Superior temporal gyrus (tissue), 1 donor: Measurements from ENCODE around the gene C1QTNF5.

ENCODE experiments used
- DNase-seq: peaks from one replicate; pipeline ENCODE4 v3.0.0-alpha.2; 2016; ENCODE audit errors: extremely low spot score

The C1QTNF5 gene

DNA sequence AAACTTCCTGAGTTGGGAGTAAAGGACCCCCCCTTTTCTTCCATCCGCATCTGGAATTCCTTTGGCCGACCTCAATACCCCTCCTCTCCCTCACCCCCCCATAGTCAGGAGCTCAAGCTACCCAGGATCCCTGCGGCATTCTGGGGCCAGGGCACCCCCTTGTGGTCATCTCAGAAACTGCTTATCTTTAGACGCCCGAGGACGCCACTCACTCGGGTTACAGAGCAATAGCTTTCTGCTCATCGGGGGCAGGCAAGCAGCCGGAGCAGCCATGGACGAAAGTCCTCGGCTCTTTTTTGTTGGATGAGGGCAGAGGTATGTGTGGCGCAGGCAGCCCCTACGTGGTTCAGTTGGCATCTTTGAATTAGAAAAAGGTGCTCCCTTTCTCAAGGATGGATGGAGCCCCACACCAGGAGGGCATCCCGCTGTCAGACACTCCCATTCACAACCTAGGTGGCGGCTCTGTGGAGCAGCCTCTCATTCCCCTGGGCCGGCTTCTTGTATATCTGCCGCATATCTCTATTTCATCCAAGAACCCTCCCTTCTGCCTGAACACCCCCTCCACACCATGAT, 2.3 kb downstream of the C1QTNF5 start:
- peak; percentile 93 for DNase-seq

GRCh38 chr11:119337581-119338317, 2.9 kb downstream of the C1QTNF5 start:
- DNase-seq, result no peak

GRCh38 chr11:119336744-119337469, 3.8 kb downstream of the C1QTNF5 start:
- DNase-seq, result no peak

DNA sequence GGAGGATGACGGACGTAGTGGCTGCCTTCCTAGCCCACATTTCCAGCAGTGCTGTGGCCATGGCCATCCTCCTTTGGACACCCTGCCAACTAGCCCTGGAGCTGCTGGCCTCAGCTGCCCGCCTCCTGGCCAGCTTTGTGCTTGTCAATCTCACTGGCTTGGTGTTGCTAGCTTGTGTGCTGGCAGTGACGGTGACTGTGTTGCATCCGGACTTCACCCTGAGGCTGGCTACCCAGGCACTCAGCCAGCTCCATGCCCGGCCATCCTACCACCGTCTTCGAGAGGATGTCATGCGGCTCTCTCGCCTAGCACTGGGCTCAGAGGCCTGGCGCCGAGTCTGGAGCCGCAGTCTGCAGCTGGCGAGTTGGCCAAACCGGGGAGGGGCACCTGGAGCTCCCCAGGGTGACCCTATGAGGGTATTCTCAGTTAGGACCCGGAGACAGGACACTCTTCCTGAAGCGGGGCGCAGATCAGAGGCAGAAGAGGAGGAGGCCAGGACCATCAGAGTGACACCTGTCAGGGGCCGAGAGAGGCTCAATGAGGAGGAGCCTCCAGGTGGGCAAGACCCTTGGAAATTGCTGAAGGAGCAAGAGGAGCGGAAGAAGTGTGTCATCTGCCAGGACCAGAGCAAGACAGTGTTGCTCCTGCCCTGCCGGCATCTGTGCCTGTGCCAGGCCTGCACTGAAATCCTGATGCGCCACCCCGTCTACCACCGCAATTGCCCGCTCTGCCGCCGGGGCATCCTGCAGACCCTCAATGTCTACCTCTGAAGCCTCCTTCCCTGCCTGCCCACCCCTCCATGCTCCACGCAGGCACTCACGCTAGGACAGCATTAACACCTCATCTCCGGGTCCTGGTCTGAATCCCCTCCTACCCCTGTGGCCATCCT, 4.8 kb downstream of the C1QTNF5 start:
- no peak for DNase-seq

- no peak for DNase-seq
Measured at GRCh38 chr11:119335091-119335654, 5.5 kb downstream of the C1QTNF5 start.

- DNase-seq, result peak; percentile 99
Measured at GRCh38 chr11:119334174-119334930, 6.3 kb downstream of the C1QTNF5 start, which contains the start of gene RNF26. Gene RNF26 (plus strand): TSS chr11:119334527. CDS start chr11:119335123, 596 bp downstream.

- no peak for DNase-seq
Measured at GRCh38 chr11:119332111-119332765, 8.4 kb downstream of the C1QTNF5 start.

DNA sequence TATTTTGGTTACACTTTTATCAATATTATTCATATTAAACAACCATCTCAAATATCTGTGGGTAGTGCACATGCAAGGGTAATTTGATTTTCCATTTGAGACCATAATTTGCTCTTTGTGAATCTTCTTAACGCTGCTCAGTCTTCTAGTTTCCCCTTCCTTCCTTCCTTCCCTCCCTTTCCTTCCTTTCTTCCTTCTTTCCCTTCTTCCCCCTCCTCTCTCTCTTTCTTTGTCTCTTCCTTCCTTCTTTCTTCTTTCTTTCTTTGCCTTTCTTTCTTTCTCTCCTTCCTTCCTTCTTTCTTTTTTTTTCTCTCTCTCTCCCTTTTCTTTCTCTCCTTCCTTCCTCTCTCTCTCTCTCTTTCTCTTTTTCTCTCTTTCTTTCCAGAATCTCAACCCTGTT, 10.4 kb downstream of the C1QTNF5 start:
- no peak for DNase-seq

GRCh38 chr11:119329320-119329719, 11.4 kb downstream of the C1QTNF5 start:
- no peak for DNase-seq

- DNase-seq, result no peak
Measured at GRCh38 chr11:119324189-119324588, 16.5 kb downstream of the C1QTNF5 start.

- DNase-seq, result peak; percentile 92
Measured at GRCh38 chr11:119323532-119324033, 17.1 kb downstream of the C1QTNF5 start.

GRCh38 chr11:119322921-119323531, 17.7 kb downstream of the C1QTNF5 start:
- DNase-seq, result no peak

- DNase-seq, result no peak
Measured at GRCh38 chr11:119322360-119322739, 18.3 kb downstream of the C1QTNF5 start.

DNA sequence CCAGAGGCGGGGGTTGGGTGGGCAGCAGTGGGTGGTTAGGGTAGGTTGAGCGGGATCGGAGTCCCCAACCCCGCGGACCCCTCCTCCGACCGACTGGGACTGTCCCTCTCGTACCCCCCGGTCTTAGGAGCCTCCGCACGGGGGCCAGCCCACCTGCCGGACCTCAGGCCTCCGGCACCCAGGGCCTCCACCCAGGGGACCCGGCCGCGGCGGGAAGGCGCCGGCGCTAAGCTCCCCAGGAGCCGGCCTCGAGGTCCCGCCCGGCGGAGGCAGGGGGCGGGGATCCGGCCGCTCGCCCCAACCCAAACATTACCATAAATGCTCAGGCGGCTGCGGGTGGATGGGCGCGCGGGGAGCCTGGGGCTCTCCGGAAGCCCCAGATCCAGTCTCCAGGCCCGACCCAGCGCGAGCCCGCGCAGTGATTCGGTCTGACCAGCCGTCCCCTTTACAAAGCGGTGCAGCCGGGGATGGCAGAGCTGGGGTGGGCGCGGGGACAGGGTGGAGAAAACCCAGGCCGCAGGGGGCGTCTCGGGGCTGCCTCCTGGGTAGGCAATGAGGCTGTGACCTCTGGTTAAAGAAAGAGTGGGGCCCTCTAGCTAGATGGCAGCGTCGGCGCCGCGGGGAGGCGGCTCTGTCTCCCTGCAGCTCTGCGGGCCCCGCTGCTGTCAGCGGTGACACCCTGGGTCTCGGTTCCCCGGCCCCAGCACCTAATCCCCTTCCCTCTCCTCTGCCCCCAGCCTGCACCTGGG, 19.7 kb downstream of the C1QTNF5 start:
- peak; percentile 62 for DNase-seq

DNA sequence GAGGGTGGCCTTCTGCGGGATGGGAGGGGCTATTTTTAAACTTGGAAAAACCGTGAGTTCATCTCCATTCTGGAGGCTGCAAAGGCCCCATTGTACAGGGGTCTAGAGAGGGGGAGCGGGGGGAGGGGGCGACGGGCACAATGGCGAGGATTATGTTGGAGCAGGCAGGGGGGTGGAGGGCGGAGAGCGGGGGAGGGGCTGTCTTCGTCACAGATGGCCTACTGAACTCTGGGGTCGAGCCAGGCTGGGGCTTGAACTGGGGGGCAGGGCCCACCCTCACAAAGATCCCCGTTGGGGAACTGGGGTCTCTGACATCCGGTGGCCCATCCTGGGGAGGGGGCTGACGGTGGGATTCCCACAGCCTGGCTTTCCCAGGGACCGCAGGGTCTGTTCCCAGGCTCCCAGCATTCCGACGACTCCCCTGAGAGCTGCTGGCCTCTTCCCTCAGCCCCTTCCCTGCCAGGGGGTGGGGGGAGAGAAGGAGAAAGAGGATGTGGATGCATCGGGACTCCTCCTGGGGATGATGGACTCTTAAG, 20.4 kb downstream of the C1QTNF5 start:
- peak; percentile 71 for DNase-seq

GRCh38 chr11:119319700-119320239, 20.9 kb downstream of the C1QTNF5 start:
- no peak for DNase-seq

- DNase-seq, result no peak
Measured at GRCh38 chr11:119319136-119319699, 21.5 kb downstream of the C1QTNF5 start.
